Smooth muscle cell (in vitro differentiated cells): Measurements from ENCODE around the gene SPRED3. TPM values are rescaled to one million over a fixed set of nuclear protein-coding genes. Genes with fewer than 3 reads are reported as not detected.

Experiments
- DNase-seq: peaks from one replicate; lab custom pipeline; 2025; ENCODE audit not compliant: unreplicated experiment; lab: John Stamatoyannopoulos, UW
- H2AFZ ChIP-seq: fragments of 200-600 bp; sonication (generic); 2 replicates; pipeline ENCODE4 v1.6.0; 2016; ENCODE audit warnings: antibody characterized with exemption, low read depth, mild to moderate bottlenecking
- H3F3A ChIP-seq: fragments of 200-600 bp; sonication (generic); 2 replicates; pipeline ENCODE4 v1.6.0; 2017; ENCODE audit warnings: antibody characterized with exemption, low read depth
- H3K27ac ChIP-seq: fragments of 200-600 bp; sonication (generic); 2 replicates; pipeline ENCODE4 v1.5.1; 2016; ENCODE audit warnings: low read depth, mild to moderate bottlenecking
- H3K27me3 ChIP-seq: fragments of 200-600 bp; sonication (generic); 2 replicates; pipeline ENCODE4 v1.6.1; 2016; ENCODE audit warnings: low read depth, mild to moderate bottlenecking
- H3K36me3 ChIP-seq: fragments of 200-600 bp; sonication (generic); 2 replicates; pipeline ENCODE4 v1.5.1; 2016; ENCODE audit warnings: low read depth
- H3K4me1 ChIP-seq: fragments of 200-600 bp; sonication (generic); 2 replicates; pipeline ENCODE4 v1.5.1; 2016; ENCODE audit warnings: low read depth
- H3K4me2 ChIP-seq: fragments of 200-600 bp; sonication (generic); 2 replicates; pipeline ENCODE4 v1.6.0; 2016; ENCODE audit warnings: mild to moderate bottlenecking
- H3K4me3 ChIP-seq: fragments of 200-600 bp; sonication (generic); 2 replicates; pipeline ENCODE4 v1.5.1; 2016; ENCODE audit warnings: mild to moderate bottlenecking
- H3K79me2 ChIP-seq: fragments of 200-600 bp; sonication (generic); 2 replicates; pipeline ENCODE4 v1.6.0; 2016; ENCODE audit warnings: low read depth, mild to moderate bottlenecking
- H3K9ac ChIP-seq: fragments of 200-600 bp; sonication (generic); 2 replicates; pipeline ENCODE4 v1.6.0; 2016; ENCODE audit warnings: low read depth
- H3K9me3 ChIP-seq: fragments of 200-600 bp; sonication (generic); replicated peaks from 2 replicates; pipeline ENCODE4 v1.5.1; 2016; ENCODE audit warnings: low read depth
- H4K20me1 ChIP-seq: fragments of 200-600 bp; sonication (generic); 2 replicates; pipeline ENCODE4 v1.6.0; 2016; ENCODE audit warnings: low read depth
- CTCF ChIP-seq: fragments of 200-600 bp; sonication (generic); IDR thresholded peaks from 2 replicates; pipeline ENCODE4 v1.5.1; 2017; ENCODE audit warnings: borderline replicate concordance, mild to moderate bottlenecking, antibody characterized with exemption; ENCODE audit not compliant: insufficient read depth, poor library complexity, severe bottlenecking
- WGBS: methylation state at CpG from one replicate; pipeline ENCODE4 v1.1.7; 2016; ENCODE audit warnings: low lambda C conversion rate; 5-methylcytosine and 5-hydroxymethylcytosine counted together
- polyA plus RNA-seq: library from polyadenylated mRNA; unstranded; fragments of >200 nt; fragmentation: Nextera tagmentation; extraction: Ambion mirVana; gene quantifications from 2 replicates; pipeline ENCODE4 v1.2.1, GENCODE V29; 2016
- total RNA-seq: library from RNA; depleted of rRNA; stranded (reverse); fragments of >200 nt; gene quantifications from 2 replicates; pipeline ENCODE4 v1.2.3, GENCODE V29; 2014

Gene SPRED3
- total and polyA plus RNA-seq, 2 experiments from 2014 or later = 1.8 to 3.0 TPM

GRCh38 chr19:38442736-38443135 is 54.2 kb downstream of the SPRED3 start:
- no peak for TF ChIP-seq CTCF
- 95% methylated on average over 7 of the region's 9 CpGs for WGBS
- no peaks in the 10 kb centered on the region for H3K9me3 ChIP-seq
- no peak overlapping the region for H3K9ac ChIP-seq
- H3K27ac ChIP-seq = no peak overlapping the region
- H4K20me1 ChIP-seq = no peaks in the 10 kb centered on the region
- no peaks in the 10 kb centered on the region for H3K4me1 ChIP-seq
- no peak for DNase-seq
- no peaks in the 10 kb centered on the region for H3K36me3 ChIP-seq
- no peaks in the 10 kb centered on the region for H3F3A ChIP-seq
- H3K4me2 ChIP-seq = no peak overlapping the region
- H3K27me3 ChIP-seq = no peaks in the 10 kb centered on the region
- H3K4me3 ChIP-seq = no peak overlapping the region
- H3K79me2 ChIP-seq = no peaks in the 10 kb centered on the region
- no peak overlapping the region for H2AFZ ChIP-seq

GRCh38 chr19:38443458-38443999 is 55.0 kb downstream of the SPRED3 start:
- no peak for TF ChIP-seq CTCF
- Histone ChIP-seq H3K36me3 (no peaks in the 10 kb centered on the region), H3K9me3 (no peaks in the 10 kb centered on the region), H2AFZ (no peak overlapping the region), H3K4me2 (no peak overlapping the region), H4K20me1 (no peaks in the 10 kb centered on the region), H3K27ac (no peak overlapping the region), H3K79me2 (no peaks in the 10 kb centered on the region), H3K4me1 (no peaks in the 10 kb centered on the region), H3K4me3 (no peak overlapping the region), H3K27me3 (no peaks in the 10 kb centered on the region), H3F3A (no peaks in the 10 kb centered on the region), H3K9ac (no peak overlapping the region)
- DNase-seq = no peak
- 92% methylated on average over 15 of the region's 15 CpGs for WGBS

DNA sequence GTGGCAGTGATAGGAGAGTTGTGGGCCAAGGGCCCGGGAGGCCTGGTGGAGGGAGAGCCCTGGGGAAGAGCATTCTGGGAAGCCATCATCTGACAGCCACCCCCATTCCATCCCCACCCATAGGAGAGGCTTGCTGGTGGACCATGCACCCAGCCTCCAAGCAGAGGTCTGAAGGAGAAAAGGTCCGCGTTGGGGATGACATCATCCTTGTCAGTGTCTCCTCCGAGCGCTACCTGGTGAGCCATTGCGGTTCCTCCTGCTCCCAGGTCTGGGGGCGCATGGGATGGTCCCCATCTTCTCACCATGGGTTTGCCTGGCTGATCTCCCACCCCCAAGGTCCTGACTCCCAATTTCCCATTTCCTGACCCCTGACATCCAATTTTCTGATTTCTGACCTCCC is 55.5 kb downstream of the SPRED3 start:
- H2AFZ ChIP-seq = no peak overlapping the region
- no peak for DNase-seq
- no peaks in the 10 kb centered on the region for H3K27me3 ChIP-seq
- H3K79me2 ChIP-seq = no peaks in the 10 kb centered on the region
- no peaks in the 10 kb centered on the region for H3K36me3 ChIP-seq
- WGBS = 81% methylated on average over 6 of the region's 7 CpGs
- H3K27ac ChIP-seq = no peak overlapping the region
- TF ChIP-seq CTCF = no peak
- H3K9me3 ChIP-seq = no peaks in the 10 kb centered on the region
- no peak overlapping the region for H3K4me3 ChIP-seq
- no peaks in the 10 kb centered on the region for H4K20me1 ChIP-seq
- no peaks in the 10 kb centered on the region for H3K4me1 ChIP-seq
- H3K4me2 ChIP-seq = no peak overlapping the region
- no peaks in the 10 kb centered on the region for H3F3A ChIP-seq
- no peak overlapping the region for H3K9ac ChIP-seq

DNA sequence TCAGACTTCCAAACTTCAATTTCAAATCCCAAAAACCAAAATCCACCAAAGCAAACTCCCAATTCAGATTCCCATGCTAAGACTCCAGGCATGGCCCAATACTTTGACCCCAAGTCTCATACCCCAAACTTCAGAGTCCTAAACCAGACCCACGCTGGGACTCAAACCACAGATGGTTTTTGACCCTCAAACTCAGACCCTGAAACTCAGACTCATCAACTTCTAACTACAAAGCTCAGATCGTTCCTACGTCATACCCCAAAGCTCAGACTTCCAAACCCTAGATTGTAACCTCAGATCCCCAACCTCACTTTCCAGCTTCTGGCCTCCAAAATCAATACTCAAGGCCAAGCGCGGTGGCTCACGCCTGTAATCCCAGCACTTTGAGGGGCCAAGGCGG is 56.9 kb downstream of the SPRED3 start:
- no peaks in the 10 kb centered on the region for H3K36me3 ChIP-seq
- H3K27ac ChIP-seq = no peak overlapping the region
- no peak overlapping the region for H3K9ac ChIP-seq
- no peak overlapping the region for H3K4me3 ChIP-seq
- no peaks in the 10 kb centered on the region for H3K4me1 ChIP-seq
- DNase-seq = no peak
- H3F3A ChIP-seq = no peaks in the 10 kb centered on the region
- no peak overlapping the region for H2AFZ ChIP-seq
- 97% methylated on average over 7 of the region's 7 CpGs for WGBS
- no peaks in the 10 kb centered on the region for H3K79me2 ChIP-seq
- no peaks in the 10 kb centered on the region for H4K20me1 ChIP-seq
- TF ChIP-seq CTCF = no peak
- H3K4me2 ChIP-seq = no peak overlapping the region
- no peaks in the 10 kb centered on the region for H3K9me3 ChIP-seq
- no peaks in the 10 kb centered on the region for H3K27me3 ChIP-seq
